Measurements from ENCODE around the gene HIGD2A.

Gene HIGD2A

GRCh38 chr5:176369934-176370711 lies 18.4 kb upstream of the HIGD2A start:
- H3K4me3 ChIP-seq (ENCODE audit: low read depth, low read length) = no peak overlapping the region
- H3K36me3 ChIP-seq (ENCODE audit: insufficient read depth, low read length) = peaks cover 9% of the 10 kb centered on the region; the same call in 1 of the 2 replicates
- H3K27ac ChIP-seq (ENCODE audit: low read depth, low read length) = no peak overlapping the region
- H2AFZ ChIP-seq (ENCODE audit: low read length, unreplicated experiment) = no peak overlapping the region
- H3K4me1 ChIP-seq (ENCODE audit: control insufficient read depth, insufficient read depth, low read length, unreplicated experiment) = peaks cover 11% of the 10 kb centered on the region
- no peaks in the 10 kb centered on the region for H3K27me3 ChIP-seq (ENCODE audit: insufficient read depth, low read length)
- peaks cover 14% of the 10 kb centered on the region for H3K79me2 ChIP-seq (ENCODE audit: control insufficient read depth, insufficient read depth, low read length, unreplicated experiment)

GRCh38 chr5:176371621-176372539 lies 16.7 kb upstream of the HIGD2A start:
- Histone ChIP-seq H3K4me3 (ENCODE audit: low read depth, low read length) (no peak overlapping the region), H3K79me2 (ENCODE audit: control insufficient read depth, insufficient read depth, low read length, unreplicated experiment) (peaks cover 5% of the 10 kb centered on the region), H3K27me3 (ENCODE audit: insufficient read depth, low read length) (no peaks in the 10 kb centered on the region), H2AFZ (ENCODE audit: low read length, unreplicated experiment) (no peak overlapping the region), H3K27ac (ENCODE audit: low read depth, low read length) (no peak overlapping the region), H3K36me3 (ENCODE audit: insufficient read depth, low read length) (peaks cover 9% of the 10 kb centered on the region; the same call in 1 of the 2 replicates), H3K4me1 (ENCODE audit: control insufficient read depth, insufficient read depth, low read length, unreplicated experiment) (peaks cover 11% of the 10 kb centered on the region)

GRCh38 chr5:176373100-176373818 lies 15.3 kb upstream of the HIGD2A start:
- no peak overlapping the region for H3K4me3 ChIP-seq (ENCODE audit: low read depth, low read length)
- H3K4me1 ChIP-seq (ENCODE audit: control insufficient read depth, insufficient read depth, low read length, unreplicated experiment) = no peaks in the 10 kb centered on the region
- H3K79me2 ChIP-seq (ENCODE audit: control insufficient read depth, insufficient read depth, low read length, unreplicated experiment) = no peaks in the 10 kb centered on the region
- no peaks in the 10 kb centered on the region for H3K27me3 ChIP-seq (ENCODE audit: insufficient read depth, low read length)
- no peak overlapping the region for H2AFZ ChIP-seq (ENCODE audit: low read length, unreplicated experiment)
- H3K36me3 ChIP-seq (ENCODE audit: insufficient read depth, low read length) = peaks cover 9% of the 10 kb centered on the region; the same call in 1 of the 2 replicates
- no peak overlapping the region for H3K27ac ChIP-seq (ENCODE audit: low read depth, low read length)

GRCh38 chr5:176379881-176380280 lies 8.7 kb upstream of the HIGD2A start:
- Histone ChIP-seq H3K4me3 (ENCODE audit: low read depth, low read length) (no peak overlapping the region), H3K27ac (ENCODE audit: low read depth, low read length) (no peak overlapping the region), H3K79me2 (ENCODE audit: control insufficient read depth, insufficient read depth, low read length, unreplicated experiment) (no peaks in the 10 kb centered on the region), H2AFZ (ENCODE audit: low read length, unreplicated experiment) (no peak overlapping the region), H3K36me3 (ENCODE audit: insufficient read depth, low read length) (peaks cover 7% of the 10 kb centered on the region; the same call in 1 of the 2 replicates), H3K4me1 (ENCODE audit: control insufficient read depth, insufficient read depth, low read length, unreplicated experiment) (no peaks in the 10 kb centered on the region), H3K27me3 (ENCODE audit: insufficient read depth, low read length) (no peaks in the 10 kb centered on the region)

- Histone ChIP-seq H3K27me3 (ENCODE audit: insufficient read depth, low read length) (no peaks in the 10 kb centered on the region), H3K4me3 (ENCODE audit: low read depth, low read length) (no peak overlapping the region), H3K36me3 (ENCODE audit: insufficient read depth, low read length) (peaks cover 12% of the 10 kb centered on the region; the same call in 1 of the 2 replicates), H3K27ac (ENCODE audit: low read depth, low read length) (no peak overlapping the region), H3K4me1 (ENCODE audit: control insufficient read depth, insufficient read depth, low read length, unreplicated experiment) (peaks cover 5% of the 10 kb centered on the region), H3K79me2 (ENCODE audit: control insufficient read depth, insufficient read depth, low read length, unreplicated experiment) (peaks cover 12% of the 10 kb centered on the region), H2AFZ (ENCODE audit: low read length, unreplicated experiment) (no peak overlapping the region)
Observed at GRCh38 chr5:176381423-176381822, 7.1 kb upstream of the HIGD2A start.

DNA sequence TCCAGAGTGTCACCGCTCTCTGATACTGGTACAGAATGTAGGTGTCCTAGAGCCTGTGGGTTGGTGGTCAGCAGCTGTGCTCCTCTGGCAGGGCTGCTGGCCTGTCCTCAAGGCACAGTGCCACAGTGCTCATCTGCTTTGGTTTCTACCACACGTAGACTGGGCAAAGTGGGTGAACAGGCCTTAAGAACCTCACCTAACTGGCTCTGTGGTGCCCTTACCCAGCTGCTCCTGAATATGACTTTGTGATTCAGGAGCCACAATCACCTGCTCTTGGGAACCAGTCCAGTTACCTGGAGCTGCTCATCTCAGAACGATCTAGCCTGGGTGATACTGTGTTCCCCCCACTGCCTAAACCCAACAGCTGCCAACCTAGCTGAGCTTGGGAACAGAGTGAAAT lies 6.6 kb upstream of the HIGD2A start:
- Histone ChIP-seq H2AFZ (ENCODE audit: low read length, unreplicated experiment) (no peak overlapping the region), H3K27ac (ENCODE audit: low read depth, low read length) (no peak overlapping the region), H3K36me3 (ENCODE audit: insufficient read depth, low read length) (peaks cover 12% of the 10 kb centered on the region; the same call in 1 of the 2 replicates), H3K27me3 (ENCODE audit: insufficient read depth, low read length) (no peaks in the 10 kb centered on the region), H3K79me2 (ENCODE audit: control insufficient read depth, insufficient read depth, low read length, unreplicated experiment) (peaks cover 18% of the 10 kb centered on the region), H3K4me1 (ENCODE audit: control insufficient read depth, insufficient read depth, low read length, unreplicated experiment) (peaks cover 10% of the 10 kb centered on the region), H3K4me3 (ENCODE audit: low read depth, low read length) (no peak overlapping the region)

GRCh38 chr5:176382721-176383120 lies 5.8 kb upstream of the HIGD2A start:
- peaks cover 15% of the 10 kb centered on the region for H3K4me1 ChIP-seq (ENCODE audit: control insufficient read depth, insufficient read depth, low read length, unreplicated experiment)

GRCh38 chr5:176383248-176383905 lies 5.2 kb upstream of the HIGD2A start:
- Histone ChIP-seq H3K27me3 (ENCODE audit: insufficient read depth, low read length) (no peaks in the 10 kb centered on the region), H3K27ac (ENCODE audit: low read depth, low read length) (no peak overlapping the region), H2AFZ (ENCODE audit: low read length, unreplicated experiment) (no peak overlapping the region), H3K4me3 (ENCODE audit: low read depth, low read length) (no peak overlapping the region), H3K4me1 (ENCODE audit: control insufficient read depth, insufficient read depth, low read length, unreplicated experiment) (peaks cover 15% of the 10 kb centered on the region), H3K36me3 (ENCODE audit: insufficient read depth, low read length) (peaks cover 12% of the 10 kb centered on the region; the same call in 1 of the 2 replicates), H3K79me2 (ENCODE audit: control insufficient read depth, insufficient read depth, low read length, unreplicated experiment) (peaks cover 32% of the 10 kb centered on the region)

More at GRCh38 chr5:176382721-176383120, 5.8 kb upstream of the HIGD2A start:
- Histone ChIP-seq H3K4me3 (ENCODE audit: low read depth, low read length) (no peak overlapping the region), H3K36me3 (ENCODE audit: insufficient read depth, low read length) (peaks cover 12% of the 10 kb centered on the region; the same call in 1 of the 2 replicates), H3K79me2 (ENCODE audit: control insufficient read depth, insufficient read depth, low read length, unreplicated experiment) (peaks cover 25% of the 10 kb centered on the region), H3K27ac (ENCODE audit: low read depth, low read length) (no peak overlapping the region), H3K27me3 (ENCODE audit: insufficient read depth, low read length) (no peaks in the 10 kb centered on the region), H2AFZ (ENCODE audit: low read length, unreplicated experiment) (no peak overlapping the region)

DNA sequence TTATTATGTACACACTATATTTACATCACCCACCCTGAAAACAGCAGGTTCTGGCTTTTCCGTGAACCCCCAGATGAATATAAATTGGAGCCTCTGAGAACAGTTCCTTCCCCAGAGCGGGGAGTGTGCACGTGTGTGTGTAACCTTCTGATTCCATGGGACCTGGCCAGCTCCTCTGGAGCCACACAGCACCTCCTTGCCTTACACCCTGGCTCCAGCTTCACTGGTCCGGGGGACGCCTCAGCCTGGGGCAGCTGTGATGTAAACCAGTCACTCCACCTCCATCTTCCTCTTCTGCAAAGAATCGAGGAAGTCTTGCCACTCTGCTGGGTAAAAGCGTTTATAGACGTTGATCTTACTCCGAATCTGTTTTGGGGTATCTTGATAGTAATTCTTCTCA lies 4.6 kb upstream of the HIGD2A start:
- no peak overlapping the region for H3K27ac ChIP-seq (ENCODE audit: low read depth, low read length)
- no peak overlapping the region for H2AFZ ChIP-seq (ENCODE audit: low read length, unreplicated experiment)
- peaks cover 32% of the 10 kb centered on the region for H3K79me2 ChIP-seq (ENCODE audit: control insufficient read depth, insufficient read depth, low read length, unreplicated experiment)
- no peaks in the 10 kb centered on the region for H3K27me3 ChIP-seq (ENCODE audit: insufficient read depth, low read length)
- no peak overlapping the region for H3K4me3 ChIP-seq (ENCODE audit: low read depth, low read length)
- peaks cover 15% of the 10 kb centered on the region for H3K4me1 ChIP-seq (ENCODE audit: control insufficient read depth, insufficient read depth, low read length, unreplicated experiment)
- H3K36me3 ChIP-seq (ENCODE audit: insufficient read depth, low read length) = peaks cover 12% of the 10 kb centered on the region; the same call in 1 of the 2 replicates
